ENCODE data around the gene GALNT12.

- TF ChIP-seq CTCF (conservative IDR thresholded peaks at IDR 0.05) (no peak), EZH2 (IDR thresholded peaks at IDR 0.05; ENCODE audit: low read depth) (no peak)
These were observed 24.2 kb downstream of the GALNT12 start for GRCh38 chr9:98831696-98832095.

All from PC-9 (cell line).